GM12892 (cell line): ENCODE data around the gene SLC11A2.

Experiments
- POLR2A ChIP-seq: IDR thresholded peaks from 2 replicates; pipeline ENCODE4 v1.6.1; 2011; ENCODE audit warnings: low read depth, low read length, control low read depth
- POLR2AphosphoS5 ChIP-seq: IDR thresholded peaks from 2 replicates; pipeline ENCODE4 v1.6.1; 2011; ENCODE audit warnings: low read depth, low read length, control low read depth

DNA sequence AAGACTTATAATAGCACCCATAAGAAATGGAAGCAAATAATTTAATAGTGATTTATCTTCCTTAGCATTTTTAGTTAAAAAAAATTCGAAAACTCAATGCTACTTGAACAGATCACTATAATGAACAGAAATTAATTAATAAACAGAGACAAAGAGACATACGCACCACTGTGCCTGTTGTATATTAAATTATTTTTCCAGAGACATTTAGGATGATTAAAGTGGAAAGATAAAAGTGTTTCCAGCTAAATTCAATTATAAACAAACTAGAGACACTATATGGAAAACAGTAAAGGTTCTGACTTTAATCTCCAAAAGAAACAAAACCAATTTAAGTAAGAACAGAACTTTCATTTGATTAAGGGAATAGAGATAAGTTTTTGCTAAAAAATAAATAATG is 70.5 kb downstream of the SLC11A2 start:
- TF ChIP-seq POLR2A (no peak), POLR2AphosphoS5 (no peak)
